ENCODE data around the gene NUDT4. TPM values are rescaled to one million over a fixed set of nuclear protein-coding genes. Genes with fewer than 3 reads are reported as not detected.

The NUDT4 gene
- total and polyA plus RNA-seq, 2 donors (not counting 3 experiments of a cell fraction or from before 2014, with no cell fraction given): 76.0 to 161 TPM

DNA sequence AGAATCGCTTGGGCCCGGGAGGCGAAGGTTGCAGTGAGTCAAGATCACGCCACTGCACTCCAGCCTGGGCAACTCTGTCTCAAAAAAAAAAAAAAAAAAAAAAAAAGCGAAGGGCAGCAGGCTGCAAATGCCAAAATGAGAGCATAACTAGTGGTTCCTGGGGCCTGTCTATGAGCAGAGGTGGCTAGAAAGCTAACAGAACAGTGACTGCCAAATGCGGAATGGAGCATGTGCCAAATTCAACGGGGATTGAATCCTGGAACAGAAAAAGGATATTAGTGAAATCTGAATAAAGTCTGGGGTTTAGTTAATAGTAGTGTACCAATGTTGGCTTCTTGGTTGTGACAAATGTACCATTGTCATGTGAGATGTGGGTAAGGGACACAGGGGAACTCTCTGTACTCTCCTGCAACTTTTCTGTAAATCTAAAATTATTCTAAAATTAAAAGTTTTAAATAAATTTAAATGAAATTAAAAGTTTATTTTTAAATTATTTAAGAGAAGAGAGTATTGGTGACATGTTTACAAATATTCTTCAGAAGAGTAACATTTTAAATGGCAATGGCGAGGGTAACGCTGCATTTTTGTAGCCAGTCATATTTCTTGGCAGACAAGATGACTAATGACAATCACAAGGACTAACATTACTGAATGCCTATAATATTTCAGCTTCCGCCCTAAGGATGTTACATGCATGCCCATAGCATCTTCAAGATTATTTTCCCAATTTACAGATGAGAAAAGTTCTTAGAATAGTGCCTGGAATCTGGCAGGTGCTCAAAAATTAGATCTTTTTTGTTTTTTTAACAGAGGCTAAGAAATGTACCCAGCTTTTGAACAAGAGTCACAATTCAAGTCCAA lies 28.9 kb upstream of the NUDT4 start:
- no peaks in the 10 kb centered on the region for H3K9me3 ChIP-seq (replicated peaks; ENCODE audit: control insufficient read depth, insufficient read depth, low read length)
- FAIRE-seq: no peak
- no peaks in the 10 kb centered on the region for H4K20me1 ChIP-seq (replicated peaks; ENCODE audit: control insufficient read depth, extremely low read depth, insufficient read depth, low read length)
- ChIA-PET POLR2A (no interaction called here), CTCF (interaction anchor here (1.3 kb wide), 1 partner anchor 8 kb away, joined by 3 read pairs; no protein-coding TSS in a partner anchor)
- H3K27me3 ChIP-seq (ENCODE audit: control insufficient read depth in 2 of 2, insufficient read depth in 2 of 2, low read length in 2 of 2): no peaks in the 10 kb centered on the region
- H3K4me2 ChIP-seq (ENCODE audit: insufficient read depth, low read length): no peak overlapping the region
- peaks cover 4% of the 10 kb centered on the region for H3K4me1 ChIP-seq (ENCODE audit: control insufficient read depth, extremely low read depth, insufficient read depth, low read length)
- intact Hi-C loops (cut with micrococcal nuclease): no loop called here
- H3K4me3 ChIP-seq (replicated peaks in 1 of 3; ENCODE audit: insufficient read depth in 1 of 3, low read depth in 1 of 3, low read length in 3 of 3): no peak overlapping the region
- no peak overlapping the region for H3K27ac ChIP-seq (ENCODE audit: insufficient read depth, low read depth, low read length)
- dilution Hi-C loops (cut with MboI; ENCODE audit: extremely low pct_ligation_motif_present, low sequenced_read_pairs): no loop called here
- H3K36me3 ChIP-seq (ENCODE audit: control insufficient read depth in 2 of 2, extremely low read depth in 1 of 2, insufficient read depth in 2 of 2, low read length in 2 of 2): no peaks in the 10 kb centered on the region
- H2AFZ ChIP-seq (ENCODE audit: low read depth, low read length): no peak overlapping the region
- no peak for DNase-seq (ENCODE audit: low read depth, low spot score)
- H3K9ac ChIP-seq (replicated peaks; ENCODE audit: extremely low read depth, insufficient read depth, low read length): no peak overlapping the region
- TF ChIP-seq POLR2A (IDR thresholded peaks at IDR 0.05; ENCODE audit: low read depth, low read length): no peak
- TF ChIP-seq, protein P1, sequence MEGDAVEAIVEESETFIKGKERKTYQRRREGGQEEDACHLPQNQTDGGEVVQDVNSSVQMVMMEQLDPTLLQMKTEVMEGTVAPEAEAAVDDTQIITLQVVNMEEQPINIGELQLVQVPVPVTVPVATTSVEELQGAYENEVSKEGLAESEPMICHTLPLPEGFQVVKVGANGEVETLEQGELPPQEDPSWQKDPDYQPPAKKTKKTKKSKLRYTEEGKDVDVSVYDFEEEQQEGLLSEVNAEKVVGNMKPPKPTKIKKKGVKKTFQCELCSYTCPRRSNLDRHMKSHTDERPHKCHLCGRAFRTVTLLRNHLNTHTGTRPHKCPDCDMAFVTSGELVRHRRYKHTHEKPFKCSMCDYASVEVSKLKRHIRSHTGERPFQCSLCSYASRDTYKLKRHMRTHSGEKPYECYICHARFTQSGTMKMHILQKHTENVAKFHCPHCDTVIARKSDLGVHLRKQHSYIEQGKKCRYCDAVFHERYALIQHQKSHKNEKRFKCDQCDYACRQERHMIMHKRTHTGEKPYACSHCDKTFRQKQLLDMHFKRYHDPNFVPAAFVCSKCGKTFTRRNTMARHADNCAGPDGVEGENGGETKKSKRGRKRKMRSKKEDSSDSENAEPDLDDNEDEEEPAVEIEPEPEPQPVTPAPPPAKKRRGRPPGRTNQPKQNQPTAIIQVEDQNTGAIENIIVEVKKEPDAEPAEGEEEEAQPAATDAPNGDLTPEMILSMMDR (IDR thresholded peaks at IDR 0.05; ENCODE audit: extremely low read depth in 1 of 2, insufficient read depth in 1 of 2, low read depth in 1 of 2, low read length in 2 of 2): no peak
- no peak for TF ChIP-seq POLR2AphosphoS5 (IDR thresholded peaks at IDR 0.05; ENCODE audit: insufficient read depth, low read depth, low read length)
- TF ChIP-seq FOS (IDR thresholded peaks at IDR 0.05; ENCODE audit: borderline replicate concordance, insufficient read depth, low read length): no peak
- no peak for TF ChIP-seq GATA2 (IDR thresholded peaks at IDR 0.05; ENCODE audit: insufficient read depth, insufficient read length, low read depth, low read length)
- TF ChIP-seq EZH2 (IDR thresholded peaks at IDR 0.05; ENCODE audit: borderline replicate concordance, low read depth, low read length, severe bottlenecking): no peak
- TF ChIP-seq JUN (IDR thresholded peaks at IDR 0.05; ENCODE audit: borderline replicate concordance, insufficient read depth, insufficient read length, low read depth): no peak
- TF ChIP-seq, protein P2, sequence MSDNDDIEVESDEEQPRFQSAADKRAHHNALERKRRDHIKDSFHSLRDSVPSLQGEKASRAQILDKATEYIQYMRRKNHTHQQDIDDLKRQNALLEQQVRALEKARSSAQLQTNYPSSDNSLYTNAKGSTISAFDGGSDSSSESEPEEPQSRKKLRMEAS (IDR thresholded peaks at IDR 0.05; ENCODE audit: insufficient read depth, insufficient read length): no peak
- no peak for TF ChIP-seq MYC (IDR thresholded peaks at IDR 0.05; ENCODE audit: low read depth, low read length)
- H3K9me1 ChIP-seq (replicated peaks; ENCODE audit: control insufficient read depth, extremely low read depth, insufficient read depth, low read length): no peaks in the 10 kb centered on the region
- H3K79me2 ChIP-seq (ENCODE audit: control insufficient read depth, insufficient read depth, low read length): no peaks in the 10 kb centered on the region
- BruUV-seq (replicated peaks): no TSS peak
